Fibroblast of lung (primary cell): ENCODE data around the gene ZGRF1.

Experiments used
- CTCF ChIP-seq, 2 donors: IDR thresholded peaks in 1 of 2; conservative IDR thresholded peaks in 1 of 2; 1 replicate in 1 of 2; 2 replicates in 1 of 2; pipeline ENCODE4 v1.5.1; 2011 to 2012; ENCODE audit warnings: low read length in 2 of 2, control low read depth in 1 of 2, inconsistent platforms in 1 of 2, low read depth in 1 of 2, mild to moderate bottlenecking in 1 of 2
- EZH2 ChIP-seq: IDR thresholded peaks from 2 replicates; pipeline ENCODE4 v1.5.1; 2012; ENCODE audit warnings: low read length, control low read depth, mild to moderate bottlenecking; ENCODE audit errors: missing control alignments

DNA sequence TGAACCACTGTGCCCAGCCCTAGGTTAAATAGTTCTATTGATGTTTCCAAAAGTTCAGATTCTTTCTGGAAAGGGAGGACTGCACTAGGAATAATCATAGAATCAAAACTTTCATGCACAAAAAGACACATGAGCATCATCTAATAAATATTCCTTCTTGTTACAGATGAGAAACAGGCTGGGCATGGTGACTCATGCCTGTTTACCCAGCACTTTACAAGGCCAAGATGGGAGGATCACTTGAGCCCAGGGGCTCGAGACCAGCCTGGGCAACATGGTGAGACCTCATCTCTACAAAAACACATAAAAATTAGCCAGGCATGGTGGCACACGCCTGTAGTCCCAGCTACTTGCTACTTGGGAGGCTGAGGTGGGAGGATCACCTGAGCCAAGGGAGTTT lies 27.9 kb upstream of the ZGRF1 start:
- no peak for TF ChIP-seq EZH2
- no peak for TF ChIP-seq CTCF (conservative IDR thresholded peaks at IDR 0.05 in 1 of 2, IDR thresholded peaks at IDR 0.05 in 1 of 2; ENCODE audit: low read depth in 1 of 2, low read length in 2 of 2)
